ENCODE data around the gene CCND1. TPM values are rescaled to one million over a fixed set of nuclear protein-coding genes. Genes with fewer than 3 reads are reported as not detected.

CCND1 gene
- total and polyA plus RNA-seq, 2 of the 8 experiments (the other 6 are each of a cell fraction or from before 2014, with no cell fraction given), result 64.5 to 170 TPM

DNA sequence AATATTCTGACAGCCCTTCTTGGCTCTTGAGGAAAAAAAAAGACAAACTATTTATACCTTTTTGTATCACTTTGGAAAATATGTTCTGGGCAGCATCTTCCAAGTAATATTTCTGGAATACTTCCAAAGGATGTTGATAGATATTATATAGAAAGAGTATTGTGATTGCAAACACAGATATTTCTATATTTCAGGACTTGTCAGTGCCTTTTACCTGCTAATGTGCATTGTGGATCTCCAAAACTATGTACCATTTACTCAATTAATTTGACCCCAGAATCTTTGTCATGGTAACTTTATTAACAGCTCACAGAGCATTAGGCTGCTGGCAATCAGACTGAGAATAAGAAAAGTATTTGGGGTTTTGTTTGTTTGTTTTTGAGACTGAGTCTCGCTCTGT is 16.7 kb upstream of the CCND1 start (continued):
- TF ChIP-seq, protein P1, sequence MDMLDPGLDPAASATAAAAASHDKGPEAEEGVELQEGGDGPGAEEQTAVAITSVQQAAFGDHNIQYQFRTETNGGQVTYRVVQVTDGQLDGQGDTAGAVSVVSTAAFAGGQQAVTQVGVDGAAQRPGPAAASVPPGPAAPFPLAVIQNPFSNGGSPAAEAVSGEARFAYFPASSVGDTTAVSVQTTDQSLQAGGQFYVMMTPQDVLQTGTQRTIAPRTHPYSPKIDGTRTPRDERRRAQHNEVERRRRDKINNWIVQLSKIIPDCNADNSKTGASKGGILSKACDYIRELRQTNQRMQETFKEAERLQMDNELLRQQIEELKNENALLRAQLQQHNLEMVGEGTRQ (IDR thresholded peaks at IDR 0.05; ENCODE audit: low read length), result no peak
- TF ChIP-seq SIRT6 (IDR thresholded peaks at IDR 0.05; ENCODE audit: low read length), result no peak
- TF ChIP-seq, protein P2, sequence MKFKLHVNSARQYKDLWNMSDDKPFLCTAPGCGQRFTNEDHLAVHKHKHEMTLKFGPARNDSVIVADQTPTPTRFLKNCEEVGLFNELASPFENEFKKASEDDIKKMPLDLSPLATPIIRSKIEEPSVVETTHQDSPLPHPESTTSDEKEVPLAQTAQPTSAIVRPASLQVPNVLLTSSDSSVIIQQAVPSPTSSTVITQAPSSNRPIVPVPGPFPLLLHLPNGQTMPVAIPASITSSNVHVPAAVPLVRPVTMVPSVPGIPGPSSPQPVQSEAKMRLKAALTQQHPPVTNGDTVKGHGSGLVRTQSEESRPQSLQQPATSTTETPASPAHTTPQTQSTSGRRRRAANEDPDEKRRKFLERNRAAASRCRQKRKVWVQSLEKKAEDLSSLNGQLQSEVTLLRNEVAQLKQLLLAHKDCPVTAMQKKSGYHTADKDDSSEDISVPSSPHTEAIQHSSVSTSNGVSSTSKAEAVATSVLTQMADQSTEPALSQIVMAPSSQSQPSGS (IDR thresholded peaks at IDR 0.05; ENCODE audit: low read length), result no peak
- no peak for TF ChIP-seq BCL11A (IDR thresholded peaks at IDR 0.05; ENCODE audit: low read depth in 2 of 2, low read length in 2 of 2)
- TF ChIP-seq POU5F1 (IDR thresholded peaks at IDR 0.05; ENCODE audit: low read depth, low read length), result no peak
- no peak for TF ChIP-seq FOSL1 (IDR thresholded peaks at IDR 0.05; ENCODE audit: insufficient read depth, low read depth, low read length)

Measured in H1 (cell line).